Prostate gland (tissue), 2 donors: Measurements from ENCODE around the gene PODXL.

Source experiments
- CTCF ChIP-seq, 4 experiments: fragments of 200-600 bp in 2 of 4; fragments of 450-650 bp in 2 of 4; sonication (generic) in 2 of 4; IDR thresholded peaks; 1 replicate in 3 of 4; 2 replicates in 1 of 4; pipeline ENCODE4 v1.5.1; 2016 to 2019; ENCODE audit warnings: antibody characterized with exemption in 4 of 4, mild to moderate bottlenecking in 2 of 4, moderate library complexity in 2 of 4
- POLR2A ChIP-seq: fragments of 450-650 bp; IDR thresholded peaks from one replicate; pipeline ENCODE4 v1.6.1; 2016; ENCODE audit warnings: antibody characterized with exemption, mild to moderate bottlenecking
- POLR2AphosphoS5 ChIP-seq: sonication (generic); formaldehyde crosslinking; IDR thresholded peaks from one replicate; pipeline ENCODE4 v1.6.1; 2017; ENCODE audit warnings: antibody characterized with exemption

GRCh38 chr7:131574741-131575140, 18.3 kb upstream of the PODXL start:
- no peak for TF ChIP-seq CTCF (IDR thresholded peaks at IDR 0.05)
- no peak for TF ChIP-seq POLR2A
- TF ChIP-seq POLR2AphosphoS5 = no peak
